ENCODE results near the gene CYRIA. TPM values are rescaled to one million over a fixed set of nuclear protein-coding genes. Genes with fewer than 3 reads are reported as not detected.

The CYRIA gene
- total RNA-seq, 1 experiment from 2014 or later = 4.0 TPM

DNA sequence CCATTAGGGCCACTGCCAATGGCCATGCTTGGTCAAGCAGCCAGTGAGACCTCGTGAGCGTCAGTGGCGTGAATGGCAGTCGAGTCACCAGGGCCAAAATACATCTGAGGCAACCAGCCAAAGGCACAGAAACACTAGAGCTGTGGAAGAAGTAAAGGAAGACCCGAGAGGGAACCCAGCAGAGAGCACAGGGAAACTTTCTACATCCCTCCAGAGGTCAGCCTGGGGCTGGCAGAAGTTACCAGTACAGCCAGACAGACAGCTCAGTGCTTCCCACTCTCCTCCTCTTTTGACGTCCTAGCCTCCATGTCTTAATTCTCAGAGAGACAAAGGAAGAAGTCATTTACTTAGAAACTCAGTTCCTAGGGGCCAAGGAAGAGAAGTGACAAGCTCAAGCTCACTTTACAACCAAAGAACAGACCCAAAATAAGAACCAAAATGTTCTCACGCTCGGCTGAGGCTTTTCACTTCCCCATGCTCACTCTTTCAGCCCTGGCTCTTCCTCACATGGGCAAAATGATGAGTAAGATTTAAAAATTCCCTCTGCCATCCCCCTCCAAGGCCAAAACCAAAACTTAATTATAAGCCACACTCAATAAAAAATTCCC is 8.7 kb downstream of the CYRIA start:
- H3K27me3 ChIP-seq (ENCODE audit: insufficient read depth, low read depth) = no peaks in the 10 kb centered on the region
- H3K79me2 ChIP-seq (ENCODE audit: low read depth) = no peaks in the 10 kb centered on the region
- POLR2A ChIA-PET (ENCODE audit: unreplicated experiment) = no interaction called here
- peak in 1 of 2 experiments; percentile 19 for DNase-seq
- no peaks in the 10 kb centered on the region for H3K9me2 ChIP-seq (ENCODE audit: insufficient read depth)
- intact Hi-C loops (cut with micrococcal nuclease; ENCODE audit: unreplicated experiment) = no loop called here
- H3K36me3 ChIP-seq (ENCODE audit: low read depth) = no peaks in the 10 kb centered on the region
- no peaks in the 10 kb centered on the region for H3F3A ChIP-seq (ENCODE audit: insufficient read depth, low read depth)
- no peak overlapping the region for H3K27ac ChIP-seq
- no peak overlapping the region for H2AFZ ChIP-seq
- BruUV-seq (replicated peaks) = no TSS peak
- no peak overlapping the region for H3K4me2 ChIP-seq
- H3K9me3 ChIP-seq (ENCODE audit: insufficient read depth, low read depth) = no peaks in the 10 kb centered on the region
- CTCF ChIA-PET = no interaction called here
- TF ChIP-seq, protein P1, sequence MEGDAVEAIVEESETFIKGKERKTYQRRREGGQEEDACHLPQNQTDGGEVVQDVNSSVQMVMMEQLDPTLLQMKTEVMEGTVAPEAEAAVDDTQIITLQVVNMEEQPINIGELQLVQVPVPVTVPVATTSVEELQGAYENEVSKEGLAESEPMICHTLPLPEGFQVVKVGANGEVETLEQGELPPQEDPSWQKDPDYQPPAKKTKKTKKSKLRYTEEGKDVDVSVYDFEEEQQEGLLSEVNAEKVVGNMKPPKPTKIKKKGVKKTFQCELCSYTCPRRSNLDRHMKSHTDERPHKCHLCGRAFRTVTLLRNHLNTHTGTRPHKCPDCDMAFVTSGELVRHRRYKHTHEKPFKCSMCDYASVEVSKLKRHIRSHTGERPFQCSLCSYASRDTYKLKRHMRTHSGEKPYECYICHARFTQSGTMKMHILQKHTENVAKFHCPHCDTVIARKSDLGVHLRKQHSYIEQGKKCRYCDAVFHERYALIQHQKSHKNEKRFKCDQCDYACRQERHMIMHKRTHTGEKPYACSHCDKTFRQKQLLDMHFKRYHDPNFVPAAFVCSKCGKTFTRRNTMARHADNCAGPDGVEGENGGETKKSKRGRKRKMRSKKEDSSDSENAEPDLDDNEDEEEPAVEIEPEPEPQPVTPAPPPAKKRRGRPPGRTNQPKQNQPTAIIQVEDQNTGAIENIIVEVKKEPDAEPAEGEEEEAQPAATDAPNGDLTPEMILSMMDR (conservative IDR thresholded peaks at IDR 0.05) = no peak
- TF ChIP-seq EZH2 (IDR thresholded peaks at IDR 0.05; ENCODE audit: low read depth) = no peak
- no peaks in the 10 kb centered on the region for H4K20me1 ChIP-seq (ENCODE audit: insufficient read depth)
- H3K4me3 ChIP-seq = no peak overlapping the region
- H3K4me1 ChIP-seq (replicated peaks; ENCODE audit: insufficient read depth) = no peaks in the 10 kb centered on the region

DNA sequence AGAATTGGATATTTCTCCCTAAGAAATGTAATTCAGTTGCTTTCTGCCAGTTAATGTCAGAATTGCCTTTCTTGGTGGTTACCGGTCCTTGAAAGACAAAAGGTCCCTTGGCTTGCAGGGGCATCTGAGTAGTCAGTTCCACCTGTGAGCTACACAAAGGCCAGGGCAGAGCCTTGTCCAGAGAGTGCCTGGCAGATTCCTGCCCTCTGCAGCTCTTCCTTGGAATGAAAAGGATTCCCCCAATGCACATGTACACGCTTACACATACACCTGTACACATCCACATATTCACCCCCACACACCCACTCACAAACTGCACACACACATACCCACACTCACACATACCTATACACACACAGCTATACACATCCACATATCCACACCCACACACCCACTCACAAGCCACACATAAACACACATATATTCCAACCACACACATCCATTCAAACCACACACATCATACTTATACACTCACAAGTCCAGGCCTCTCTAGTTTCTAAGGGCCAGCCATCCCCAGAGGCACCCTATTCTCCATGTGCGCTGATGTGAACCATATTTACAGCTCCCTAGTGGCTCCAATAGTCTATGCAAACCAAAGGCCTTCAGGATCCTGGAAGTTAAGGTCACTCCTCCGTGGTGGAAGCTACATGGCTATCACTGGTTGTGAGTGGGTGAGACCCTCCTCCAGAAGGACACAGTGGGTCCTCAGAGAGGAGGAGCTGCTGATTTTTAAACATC is 9.6 kb downstream of the CYRIA start:
- DNase-seq = peak in 1 of 2 experiments; percentile 30
- ChIA-PET CTCF (no interaction called here), POLR2A (ENCODE audit: unreplicated experiment) (no interaction called here)
- H3F3A ChIP-seq (ENCODE audit: insufficient read depth, low read depth) = no peaks in the 10 kb centered on the region
- no peaks in the 10 kb centered on the region for H3K4me1 ChIP-seq (replicated peaks; ENCODE audit: insufficient read depth)
- no TSS peak for BruUV-seq (replicated peaks)
- H3K9me2 ChIP-seq (ENCODE audit: insufficient read depth) = no peaks in the 10 kb centered on the region
- H3K36me3 ChIP-seq (ENCODE audit: low read depth) = no peaks in the 10 kb centered on the region
- H3K4me3 ChIP-seq = no peak overlapping the region
- H3K27ac ChIP-seq = no peak overlapping the region
- no peaks in the 10 kb centered on the region for H4K20me1 ChIP-seq (ENCODE audit: insufficient read depth)
- H3K27me3 ChIP-seq (ENCODE audit: insufficient read depth, low read depth) = no peaks in the 10 kb centered on the region
- intact Hi-C loops (cut with micrococcal nuclease; ENCODE audit: unreplicated experiment) = no loop called here
- no peak overlapping the region for H2AFZ ChIP-seq
- no peak for TF ChIP-seq EZH2 (IDR thresholded peaks at IDR 0.05; ENCODE audit: low read depth)
- H3K4me2 ChIP-seq = no peak overlapping the region
- H3K79me2 ChIP-seq (ENCODE audit: low read depth) = no peaks in the 10 kb centered on the region
- no peaks in the 10 kb centered on the region for H3K9me3 ChIP-seq (ENCODE audit: insufficient read depth, low read depth)

DNA sequence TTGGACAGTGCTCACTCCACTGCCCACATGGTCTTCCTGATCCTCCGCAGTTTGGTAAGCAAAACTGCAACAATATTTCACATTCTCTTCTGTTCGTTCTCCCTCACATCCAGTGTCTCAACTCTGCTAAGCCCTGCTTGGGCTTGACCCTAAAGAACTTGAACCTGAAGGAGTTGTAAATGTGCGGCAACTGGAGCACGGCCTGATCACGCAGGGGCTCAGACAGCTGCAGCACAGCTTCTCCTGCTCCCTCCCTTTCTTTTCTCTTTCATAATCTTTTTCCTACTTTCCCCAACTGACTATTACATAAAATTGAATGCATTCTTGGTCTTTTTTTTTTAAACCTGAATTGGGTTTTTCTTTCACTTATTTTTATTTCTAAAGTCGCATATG is 10.2 kb downstream of the CYRIA start:
- Histone ChIP-seq H3K9me3 (ENCODE audit: insufficient read depth, low read depth) (no peaks in the 10 kb centered on the region), H3K4me2 (no peak overlapping the region), H3K9me2 (ENCODE audit: insufficient read depth) (no peaks in the 10 kb centered on the region), H4K20me1 (ENCODE audit: insufficient read depth) (no peaks in the 10 kb centered on the region), H2AFZ (no peak overlapping the region), H3K4me1 (replicated peaks; ENCODE audit: insufficient read depth) (no peaks in the 10 kb centered on the region), H3K27ac (no peak overlapping the region), H3F3A (ENCODE audit: insufficient read depth, low read depth) (no peaks in the 10 kb centered on the region), H3K27me3 (ENCODE audit: insufficient read depth, low read depth) (no peaks in the 10 kb centered on the region), H3K36me3 (ENCODE audit: low read depth) (no peaks in the 10 kb centered on the region), H3K4me3 (no peak overlapping the region), H3K79me2 (ENCODE audit: low read depth) (no peaks in the 10 kb centered on the region)
- intact Hi-C loops (cut with micrococcal nuclease; ENCODE audit: unreplicated experiment) = no loop called here
- TF ChIP-seq, protein P1 (conservative IDR thresholded peaks at IDR 0.05) = no peak
- TF ChIP-seq EZH2 (IDR thresholded peaks at IDR 0.05; ENCODE audit: low read depth) = no peak
- peak in 1 of 2 experiments; percentile 12 for DNase-seq
- ChIA-PET CTCF (no interaction called here), POLR2A (ENCODE audit: unreplicated experiment) (no interaction called here)
- BruUV-seq (replicated peaks) = no TSS peak
